T-cell (primary cell): ENCODE data around the gene F2. TPM values are rescaled to one million over a fixed set of nuclear protein-coding genes. Genes with fewer than 3 reads are reported as not detected.

Experiments
- ATAC-seq, 4 experiments: fragments of 200-7000 bp in 3 of 4; fragments of 150-1000 bp in 1 of 4; cut with Tn5 transposase; replicated peaks in 1 of 4; 1 replicate in 3 of 4; 2 replicates in 1 of 4; pipeline ENCODE4 v1.10.0; 2021; ENCODE audit warnings: moderate library complexity in 3 of 4, mild to moderate bottlenecking in 2 of 4, moderate number of reproducible peaks in 1 of 4
- CTCF ChIA-PET, 2 donors: fragments of 300-600 bp; sonication (Branson Sonifier 250); formaldehyde crosslinking; loops; one replicate each; lab custom pipeline; 2022; ENCODE audit warnings: antibody characterized with exemption in 2 of 2; lab: Charles Lee
- POLR2A ChIA-PET, 2 donors: fragments of 300-600 bp; sonication (Branson Sonifier 250); formaldehyde crosslinking; loops; one replicate each; lab custom pipeline; 2022; ENCODE audit warnings: antibody characterized with exemption in 2 of 2; lab: Charles Lee
- DNase-seq, 35 experiments: peaks; one replicate each; pipeline versions ENCODE4 v3.0.0 to v3.0.0-alpha.2; 2013 to 2023
- H3K27ac ChIP-seq: one replicate; pipeline ENCODE4 v1.5.1; 2013; ENCODE audit warnings: low read length
- H3K27me3 ChIP-seq, 2 experiments: replicated peaks in 1 of 2; 1 replicate in 1 of 2; 2 replicates in 1 of 2; pipeline versions ENCODE4 v1.6.1 to v1.7.0; 2013; ENCODE audit warnings: low read length in 1 of 2, mixed read lengths in 1 of 2; ENCODE audit not compliant: control insufficient read depth in 2 of 2, insufficient read depth in 2 of 2; ENCODE audit errors: extremely low read depth in 1 of 2
- H3K36me3 ChIP-seq, 2 donors: 1 replicate in 1 of 2; 2 replicates in 1 of 2; pipeline versions ENCODE4 v1.6.1 to v1.7.0; 2013; ENCODE audit warnings: low read length in 1 of 2; ENCODE audit not compliant: control insufficient read depth in 2 of 2, insufficient read depth in 1 of 2; ENCODE audit errors: extremely low read depth in 1 of 2
- H3K4me1 ChIP-seq, 2 experiments: 1 replicate in 1 of 2; 2 replicates in 1 of 2; pipeline versions ENCODE4 v1.6.1 to v1.7.0; 2013; ENCODE audit warnings: low read length in 2 of 2, mixed read lengths in 1 of 2; ENCODE audit not compliant: insufficient read depth in 2 of 2, control insufficient read depth in 1 of 2; ENCODE audit errors: extremely low read depth in 1 of 2
- H3K4me3 ChIP-seq, 2 donors: 1 replicate in 1 of 2; 2 replicates in 1 of 2; pipeline versions ENCODE4 v1.5.1 to v1.7.0; 2013; ENCODE audit warnings: mild to moderate bottlenecking in 2 of 2, low read length in 1 of 2, moderate library complexity in 1 of 2; ENCODE audit not compliant: control insufficient read depth in 1 of 2; ENCODE audit errors: extremely low read depth in 1 of 2
- H3K9me3 ChIP-seq: 2 replicates; pipeline ENCODE4 v1.7.0; 2013
- H3K27ac Mint-ChIP-seq, 2 donors: one replicate each; pipeline ENCODE4 v1.8.0; 2020 to 2021; ENCODE audit warnings: mild to moderate bottlenecking in 2 of 2, mixed read lengths in 2 of 2
- H3K27me3 Mint-ChIP-seq, 2 donors: one replicate each; pipeline ENCODE4 v1.8.0; 2021 to 2022; ENCODE audit warnings: mixed read lengths in 2 of 2
- H3K36me3 Mint-ChIP-seq: one replicate; pipeline ENCODE4 v1.8.0; 2021; ENCODE audit warnings: mixed read lengths
- H3K4me1 Mint-ChIP-seq, 3 donors: one replicate each; pipeline ENCODE4 v1.8.0; 2020 to 2022; ENCODE audit warnings: mixed read lengths in 3 of 3, mild to moderate bottlenecking in 1 of 3
- H3K4me3 Mint-ChIP-seq, 3 donors: one replicate each; pipeline ENCODE4 v1.8.0; 2020 to 2022; ENCODE audit warnings: mild to moderate bottlenecking in 3 of 3, mixed read lengths in 3 of 3, moderate library complexity in 3 of 3
- H3K9me3 Mint-ChIP-seq, 3 donors: one replicate each; pipeline ENCODE4 v1.8.0; 2020 to 2022; ENCODE audit warnings: mixed read lengths in 3 of 3
- WGBS: methylation state at CpG from one replicate; pipeline ENCODE4 v1.1.5; 2013; ENCODE audit warnings: missing lambda C conversion rate; ENCODE audit not compliant: insufficient coverage; 5-methylcytosine and 5-hydroxymethylcytosine counted together
- total RNA-seq, 35 experiments: library from RNA in 6 of 35; stranded (reverse) in 6 of 35; fragments of 120-200 nt in 1 of 35; gene quantifications; one replicate each; pipeline versions ENCODE4 v1.2.1 to v1.2.4 and lab custom pipeline; 2013 to 2026

Gene F2
- total RNA-seq, 5 donors from 2014 or later (not counting 1 experiment from before 2014, with no cell fraction given): 0.26 to 0.85 (median 0.57) TPM; not detected in 1

GRCh38 chr11:46769636-46770221 is 50.7 kb downstream of the F2 start:
- CTCF ChIA-PET: interaction anchor here (0.5 to 0.7 kb wide), 3 partner anchors 18 to 170 kb away, joined by 3 to 6 read pairs (median 3); no protein-coding TSS in a partner anchor
- Histone ChIP-seq H3K4me1 (no peaks in the 10 kb centered on the region), H3K36me3 (peaks cover 6 to 45% of the 10 kb centered on the region in 2 donors), H3K4me3 (no peak overlapping the region), H3K27me3 (no peaks in the 10 kb centered on the region), H3K27ac (no peak overlapping the region), H3K9me3 (no peaks in the 10 kb centered on the region)
- no peak for DNase-seq
- POLR2A ChIA-PET: no interaction called here
- H3K27me3 Mint-ChIP-seq: no peaks in the 10 kb centered on the region
- H3K4me1 Mint-ChIP-seq: no peaks in the 10 kb centered on the region
- no CpG with 5 or more reads among the region's 4 CpGs for WGBS
- H3K27ac Mint-ChIP-seq: no peak overlapping the region
- H3K36me3 Mint-ChIP-seq: peaks cover 44% of the 10 kb centered on the region
- no peak overlapping the region for H3K4me3 Mint-ChIP-seq
- no peaks in the 10 kb centered on the region for H3K9me3 Mint-ChIP-seq
- no peak for ATAC-seq

GRCh38 chr11:46776878-46777277 is 57.9 kb downstream of the F2 start:
- H3K4me1 ChIP-seq: no peaks in the 10 kb centered on the region
- Mint-ChIP-seq H3K9me3 (no peaks in the 10 kb centered on the region), H3K36me3 (peaks cover 60% of the 10 kb centered on the region), H3K27me3 (no peaks in the 10 kb centered on the region), H3K27ac (no peak overlapping the region), H3K4me3 (no peak overlapping the region), H3K4me1 (no peaks in the 10 kb centered on the region)
- H3K4me3 ChIP-seq: no peak overlapping the region
- DNase-seq (no peak), ATAC-seq (no peak)
- ChIA-PET POLR2A (no interaction called here), CTCF (no interaction called here)
- H3K27me3 ChIP-seq: no peaks in the 10 kb centered on the region
- peaks cover 0 to 37% of the 10 kb centered on the region in 2 donors for H3K36me3 ChIP-seq
- WGBS: no CpG with 5 or more reads among the region's 2 CpGs
- H3K27ac ChIP-seq: no peak overlapping the region
- no peaks in the 10 kb centered on the region for H3K9me3 ChIP-seq

- Histone ChIP-seq H3K4me3 (no peak overlapping the region), H3K27me3 (no peaks in the 10 kb centered on the region), H3K4me1 (no peaks in the 10 kb centered on the region), H3K9me3 (no peaks in the 10 kb centered on the region), H3K36me3 (peaks cover 0 to 40% of the 10 kb centered on the region in 2 donors), H3K27ac (no peak overlapping the region)
- DNase-seq: no peak
- no peaks in the 10 kb centered on the region for H3K4me1 Mint-ChIP-seq
- no peak overlapping the region for H3K27ac Mint-ChIP-seq
- H3K36me3 Mint-ChIP-seq: peaks cover 53% of the 10 kb centered on the region
- ChIA-PET POLR2A (no interaction called here), CTCF (no interaction called here)
- no peaks in the 10 kb centered on the region for H3K27me3 Mint-ChIP-seq
- no peak for ATAC-seq
- no peaks in the 10 kb centered on the region for H3K9me3 Mint-ChIP-seq
- H3K4me3 Mint-ChIP-seq: no peak overlapping the region
- no CpG with 5 or more reads among the region's 4 CpGs for WGBS
Observed at GRCh38 chr11:46778416-46778815, 59.4 kb downstream of the F2 start.

Other genes starting within 250 kb of the F2 start
- gene AMBRA1, start 125.2 kb upstream of the F2 start, total RNA-seq: 10 to 100 TPM; 35.5 to 49.7 (median 42.7) TPM
- 10 to 100 TPM in 3 of 5 donors, 1 to 10 TPM in 2; 6.7 to 17.3 (median 10.3) TPM for gene HARBI1, start 102.0 kb upstream of the F2 start, total RNA-seq
- gene ATG13, start 101.7 kb upstream of the F2 start, total RNA-seq: 100 to 1,000 TPM in 4 of 5 donors, 10 to 100 TPM in 1; 91.8 to 115 (median 102) TPM
- gene ARHGAP1, start 18.6 kb upstream of the F2 start, total RNA-seq: 10 to 100 TPM; 64.6 to 71.8 (median 70.3) TPM
- 10 to 100 TPM in 4 of 5 donors, 1 to 10 TPM in 1; 6.1 to 22.4 (median 19.7) TPM for gene ZNF408, start 18.2 kb upstream of the F2 start, total RNA-seq
- gene CKAP5, start 127.1 kb downstream of the F2 start, total RNA-seq: 10 to 100 TPM; 34.8 to 44.6 (median 38.0) TPM
- gene LRP4, start 199.3 kb downstream of the F2 start, total RNA-seq: under 1 TPM in 3 of 5 donors, not detected in 2; 0.06 to 0.26 (median 0.13) TPM
- gene CSTPP1, start 217.5 kb downstream of the F2 start, total RNA-seq: 10 to 100 TPM; 13.3 to 16.9 (median 15.0) TPM